ENCODE measurements around the gene CBFA2T3.

The CBFA2T3 gene

DNA sequence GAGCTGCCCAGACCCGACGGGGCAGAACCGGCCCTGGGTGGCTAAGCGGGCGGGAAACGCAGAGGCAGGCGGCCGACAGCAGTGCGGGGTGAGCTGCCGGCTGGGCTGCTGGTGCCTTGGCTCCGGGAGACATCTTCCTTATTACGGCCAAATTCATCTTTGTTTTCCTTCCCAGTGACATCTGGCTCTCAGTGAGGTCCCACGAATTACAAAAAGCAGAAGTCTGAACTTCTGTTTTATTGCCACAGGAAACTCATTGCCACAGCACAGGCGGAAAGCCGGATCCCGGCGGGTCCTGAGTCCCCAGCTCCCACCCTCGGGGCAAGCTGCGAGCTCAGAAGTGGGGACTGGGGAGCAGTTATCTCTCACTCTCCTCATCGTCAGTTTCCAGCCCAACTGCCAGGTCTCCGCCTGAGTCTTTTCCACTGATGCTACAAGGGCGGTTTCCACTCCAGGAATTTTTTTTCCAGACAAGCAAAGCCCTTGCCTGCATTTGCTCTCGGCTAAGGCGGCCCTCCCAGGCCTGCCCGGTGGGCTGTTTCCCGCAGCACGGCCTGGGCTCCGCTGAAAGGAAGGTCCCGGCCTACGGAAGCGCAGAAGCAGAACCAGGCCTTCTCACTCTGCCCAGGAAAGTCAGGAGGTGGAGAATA is 40.3 kb downstream of the CBFA2T3 start:
- Histone ChIP-seq H3K9ac (ENCODE audit: low read depth, low read length, poor library complexity, severe bottlenecking) (no peak overlapping the region), H3K27me3 (ENCODE audit: insufficient read depth, low read length, poor library complexity, severe bottlenecking) (no peaks in the 10 kb centered on the region), H3K36me3 (ENCODE audit: insufficient read depth, low read length) (peaks cover 9% of the 10 kb centered on the region; the same call in 1 of the 2 replicates), H3K4me3 (ENCODE audit: low read length, poor library complexity, severe bottlenecking) (no peak overlapping the region), H4K20me1 (ENCODE audit: insufficient read depth, low read length, poor library complexity, severe bottlenecking) (peaks cover 19% of the 10 kb centered on the region), H3K79me2 (ENCODE audit: insufficient read depth, low read length) (peaks cover 78% of the 10 kb centered on the region; the same call in 1 of the 2 replicates), H2AFZ (ENCODE audit: low read length) (no peak overlapping the region), H3F3A (ENCODE audit: low read depth) (no peaks in the 10 kb centered on the region), H3K4me1 (ENCODE audit: insufficient read depth, low read length, poor library complexity, severe bottlenecking) (no peaks in the 10 kb centered on the region), H3K4me2 (ENCODE audit: low read depth, low read length, poor library complexity, severe bottlenecking) (no peak overlapping the region), H3K9me3 (ENCODE audit: insufficient read depth, low read depth, low read length) (no peaks in the 10 kb centered on the region), H3K9me2 (replicated peaks; ENCODE audit: low read depth, low read length) (no peaks in the 10 kb centered on the region)
- TF ChIP-seq, protein P1, sequence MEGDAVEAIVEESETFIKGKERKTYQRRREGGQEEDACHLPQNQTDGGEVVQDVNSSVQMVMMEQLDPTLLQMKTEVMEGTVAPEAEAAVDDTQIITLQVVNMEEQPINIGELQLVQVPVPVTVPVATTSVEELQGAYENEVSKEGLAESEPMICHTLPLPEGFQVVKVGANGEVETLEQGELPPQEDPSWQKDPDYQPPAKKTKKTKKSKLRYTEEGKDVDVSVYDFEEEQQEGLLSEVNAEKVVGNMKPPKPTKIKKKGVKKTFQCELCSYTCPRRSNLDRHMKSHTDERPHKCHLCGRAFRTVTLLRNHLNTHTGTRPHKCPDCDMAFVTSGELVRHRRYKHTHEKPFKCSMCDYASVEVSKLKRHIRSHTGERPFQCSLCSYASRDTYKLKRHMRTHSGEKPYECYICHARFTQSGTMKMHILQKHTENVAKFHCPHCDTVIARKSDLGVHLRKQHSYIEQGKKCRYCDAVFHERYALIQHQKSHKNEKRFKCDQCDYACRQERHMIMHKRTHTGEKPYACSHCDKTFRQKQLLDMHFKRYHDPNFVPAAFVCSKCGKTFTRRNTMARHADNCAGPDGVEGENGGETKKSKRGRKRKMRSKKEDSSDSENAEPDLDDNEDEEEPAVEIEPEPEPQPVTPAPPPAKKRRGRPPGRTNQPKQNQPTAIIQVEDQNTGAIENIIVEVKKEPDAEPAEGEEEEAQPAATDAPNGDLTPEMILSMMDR (conservative IDR thresholded peaks at IDR 0.05; ENCODE audit: low read length), result no peak
- no peak for TF ChIP-seq EZH2phosphoT487 (IDR thresholded peaks at IDR 0.05; ENCODE audit: borderline replicate concordance)

DNA sequence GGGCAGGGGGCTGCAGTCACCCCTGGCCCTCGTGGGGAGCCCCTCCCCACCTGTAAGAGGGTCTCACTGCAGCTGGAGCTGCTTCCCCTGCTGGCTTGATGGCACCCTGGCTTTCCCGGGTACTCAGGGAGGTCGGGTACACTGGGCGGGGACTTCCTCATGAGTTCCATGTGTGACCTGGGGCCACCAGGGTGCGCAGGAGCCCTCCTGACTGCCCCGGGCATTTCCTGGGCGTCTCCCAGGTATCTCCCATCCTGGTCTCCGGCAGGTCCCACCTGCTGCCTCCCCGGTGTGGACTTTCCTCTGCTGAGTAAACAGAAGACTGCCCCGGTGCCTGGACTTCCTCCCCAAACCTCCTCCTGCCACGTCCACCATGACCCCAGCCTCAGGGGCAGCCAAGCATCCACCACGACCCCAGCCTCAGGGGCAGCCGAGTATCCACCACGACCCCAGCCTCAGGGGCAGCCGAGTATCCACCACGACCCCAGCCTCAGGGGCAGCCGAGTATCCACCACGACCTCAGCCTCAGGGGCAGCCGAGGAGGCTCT is 40.9 kb downstream of the CBFA2T3 start:
- no peaks in the 10 kb centered on the region for H3K9me3 ChIP-seq (ENCODE audit: insufficient read depth, low read depth, low read length)
- peaks cover 9% of the 10 kb centered on the region; the same call in 1 of the 2 replicates for H3K36me3 ChIP-seq (ENCODE audit: insufficient read depth, low read length)
- no peaks in the 10 kb centered on the region for H3K4me1 ChIP-seq (ENCODE audit: insufficient read depth, low read length, poor library complexity, severe bottlenecking)

DNA sequence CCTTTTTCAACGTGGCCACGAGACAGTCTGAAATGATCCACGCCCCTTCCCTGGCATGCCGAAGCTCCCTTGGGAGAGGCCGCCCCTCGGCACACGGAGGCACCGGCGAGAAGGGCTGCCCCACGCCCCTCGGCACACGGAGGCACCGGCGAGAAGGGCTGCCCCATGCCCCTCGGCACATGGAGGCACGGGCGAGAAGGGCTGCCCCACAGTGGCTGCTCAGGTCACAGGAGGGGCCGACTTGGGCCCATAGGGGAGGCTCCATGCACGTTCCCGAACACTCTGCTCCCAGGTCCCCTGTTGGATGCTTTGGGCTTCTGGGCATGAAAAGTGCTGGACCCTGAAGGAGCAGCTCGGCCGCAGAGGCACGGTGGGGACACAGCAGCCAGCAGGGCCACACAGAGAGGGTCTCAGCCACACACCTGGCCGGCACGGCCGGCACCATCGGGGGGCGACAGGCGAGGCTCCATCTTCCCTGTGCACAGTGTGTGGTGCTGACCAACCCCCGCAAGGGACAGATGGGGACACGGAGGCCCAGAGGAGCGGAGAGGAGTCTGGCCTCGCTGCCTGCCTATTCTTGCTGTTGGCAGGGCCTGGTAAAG is 42.8 kb downstream of the CBFA2T3 start:
- H3F3A ChIP-seq (ENCODE audit: low read depth), result no peaks in the 10 kb centered on the region
- H3K27me3 ChIP-seq (ENCODE audit: insufficient read depth, low read length, poor library complexity, severe bottlenecking), result no peaks in the 10 kb centered on the region
- H3K9me3 ChIP-seq (ENCODE audit: insufficient read depth, low read depth, low read length), result no peaks in the 10 kb centered on the region
- no peak overlapping the region for H3K4me2 ChIP-seq (ENCODE audit: low read depth, low read length, poor library complexity, severe bottlenecking)
- H3K36me3 ChIP-seq (ENCODE audit: insufficient read depth, low read length), result peaks cover 9% of the 10 kb centered on the region; the same call in 1 of the 2 replicates
- no peaks in the 10 kb centered on the region for H3K4me1 ChIP-seq (ENCODE audit: insufficient read depth, low read length, poor library complexity, severe bottlenecking)
- no peak for TF ChIP-seq EZH2phosphoT487 (IDR thresholded peaks at IDR 0.05; ENCODE audit: borderline replicate concordance)
- TF ChIP-seq, protein P1 (conservative IDR thresholded peaks at IDR 0.05; ENCODE audit: low read length), result no peak
- H2AFZ ChIP-seq (ENCODE audit: low read length), result no peak overlapping the region
- H3K9ac ChIP-seq (ENCODE audit: low read depth, low read length, poor library complexity, severe bottlenecking), result no peak overlapping the region
- H3K79me2 ChIP-seq (ENCODE audit: insufficient read depth, low read length), result peaks cover 85% of the 10 kb centered on the region; the same call in 1 of the 2 replicates
- H4K20me1 ChIP-seq (ENCODE audit: insufficient read depth, low read length, poor library complexity, severe bottlenecking), result peaks cover 26% of the 10 kb centered on the region
- H3K4me3 ChIP-seq (ENCODE audit: low read length, poor library complexity, severe bottlenecking), result no peak overlapping the region
- no peaks in the 10 kb centered on the region for H3K9me2 ChIP-seq (replicated peaks; ENCODE audit: low read depth, low read length)

More for the DNA sequence above, 40.9 kb downstream of the CBFA2T3 start:
- no peaks in the 10 kb centered on the region for H3K9me2 ChIP-seq (replicated peaks; ENCODE audit: low read depth, low read length)
- H3K4me2 ChIP-seq (ENCODE audit: low read depth, low read length, poor library complexity, severe bottlenecking), result no peak overlapping the region
- no peak overlapping the region for H2AFZ ChIP-seq (ENCODE audit: low read length)
- TF ChIP-seq, protein P1 (conservative IDR thresholded peaks at IDR 0.05; ENCODE audit: low read length), result no peak
- TF ChIP-seq EZH2phosphoT487 (IDR thresholded peaks at IDR 0.05; ENCODE audit: borderline replicate concordance), result no peak
- peaks cover 23% of the 10 kb centered on the region for H4K20me1 ChIP-seq (ENCODE audit: insufficient read depth, low read length, poor library complexity, severe bottlenecking)
- H3K4me3 ChIP-seq (ENCODE audit: low read length, poor library complexity, severe bottlenecking), result no peak overlapping the region
- no peak overlapping the region for H3K9ac ChIP-seq (ENCODE audit: low read depth, low read length, poor library complexity, severe bottlenecking)
- H3F3A ChIP-seq (ENCODE audit: low read depth), result no peaks in the 10 kb centered on the region
- peaks cover 84% of the 10 kb centered on the region; the same call in 1 of the 2 replicates for H3K79me2 ChIP-seq (ENCODE audit: insufficient read depth, low read length)
- no peaks in the 10 kb centered on the region for H3K27me3 ChIP-seq (ENCODE audit: insufficient read depth, low read length, poor library complexity, severe bottlenecking)

Data from Loucy (cell line).